ENCODE results near the gene KLHL12. TPM values are rescaled to one million over a fixed set of nuclear protein-coding genes. Genes with fewer than 3 reads are reported as not detected.
"Not testable (repeated sequence)": the region's sequence is repeated elsewhere in the genome, so short reads cannot be mapped to it uniquely, and the experiment has no call there.

KLHL12 gene
- total RNA-seq, 5 donors from 2014 or later (not counting 1 experiment from before 2014, with no cell fraction given), result 18.8 to 22.7 (median 22.0) TPM

DNA sequence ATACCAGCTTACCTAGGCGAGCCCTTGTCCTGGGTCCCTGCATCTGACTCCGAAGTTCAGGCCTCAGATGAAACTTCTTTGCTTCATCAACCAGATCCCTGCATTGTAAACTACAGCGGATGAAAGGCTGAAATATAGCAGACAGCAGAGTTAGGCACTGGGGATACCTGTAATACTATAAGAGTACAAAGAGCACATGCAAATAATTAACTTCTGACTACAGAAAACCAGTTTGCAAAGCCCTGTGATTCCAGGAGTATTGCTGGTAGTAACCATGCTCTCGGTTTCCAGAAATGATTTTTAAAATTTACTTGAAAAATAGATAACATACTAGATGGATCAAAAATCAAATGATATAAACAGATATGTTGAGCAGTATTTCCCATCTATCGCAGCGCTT, 18.0 kb downstream of the KLHL12 start:
- Mint-ChIP-seq H3K9me3 (no peaks in the 10 kb centered on the region), H3K27ac (no peak overlapping the region), H3K27me3 (no peaks in the 10 kb centered on the region), H3K4me1 (no peaks in the 10 kb centered on the region), H3K36me3 (peaks cover 50% of the 10 kb centered on the region), H3K4me3 (no peak overlapping the region)
- POLR2A ChIA-PET, result no interaction called here
- 100% methylated on average over 1 of the region's 6 CpGs for WGBS (ENCODE audit: insufficient coverage)
- Histone ChIP-seq H3K27ac (ENCODE audit: low read length) (no peak overlapping the region), H3K36me3 (ENCODE audit: control insufficient read depth in 2 of 2, extremely low read depth in 1 of 2, insufficient read depth in 1 of 2, low read length in 1 of 2) (peaks cover 6 to 49% of the 10 kb centered on the region in 2 donors), H3K4me3 (ENCODE audit: control insufficient read depth in 1 of 2, extremely low read depth in 1 of 2, low read length in 1 of 2) (no peak overlapping the region), H3K27me3 (replicated peaks in 1 of 2; ENCODE audit: control insufficient read depth in 2 of 2, extremely low read depth in 1 of 2, insufficient read depth in 2 of 2, low read length in 1 of 2) (no peaks in the 10 kb centered on the region), H3K4me1 (ENCODE audit: control insufficient read depth in 1 of 2, extremely low read depth in 1 of 2, insufficient read depth in 2 of 2, low read length in 2 of 2) (no peaks in the 10 kb centered on the region), H3K9me3 (no peaks in the 10 kb centered on the region)
- DNase-seq (no peak), ATAC-seq (replicated peaks in 1 of 4) (no peak)
- CTCF ChIA-PET, result no interaction called here

DNA sequence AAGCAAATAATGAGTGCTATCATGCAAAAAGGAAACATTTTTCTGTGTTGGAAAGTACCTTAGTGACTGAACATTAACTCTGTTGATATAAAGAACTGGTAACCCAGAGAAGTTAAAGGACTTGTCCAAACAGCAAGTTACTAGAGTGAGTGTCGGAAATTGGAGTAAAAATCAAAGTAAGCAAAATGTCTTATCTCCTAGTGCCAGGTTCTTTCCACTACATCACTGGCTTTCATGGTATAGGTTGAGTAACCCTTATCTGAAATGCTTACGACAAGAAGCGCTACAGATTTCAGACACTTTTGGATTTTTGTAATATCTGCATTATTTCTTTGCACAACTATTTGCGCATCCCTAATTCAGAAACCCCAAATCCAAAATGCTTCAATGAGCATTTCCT, 21.7 kb downstream of the KLHL12 start:
- H3K36me3 ChIP-seq (ENCODE audit: control insufficient read depth in 2 of 2, extremely low read depth in 1 of 2, insufficient read depth in 1 of 2, low read length in 1 of 2), result peaks cover 6 to 43% of the 10 kb centered on the region in 2 donors
- H3K4me1 ChIP-seq (ENCODE audit: control insufficient read depth in 1 of 2, extremely low read depth in 1 of 2, insufficient read depth in 2 of 2, low read length in 2 of 2), result no peaks in the 10 kb centered on the region
- H3K9me3 ChIP-seq, result no peaks in the 10 kb centered on the region
- no peak overlapping the region for H3K27ac Mint-ChIP-seq
- POLR2A ChIA-PET, result no interaction called here
- peaks cover 36% of the 10 kb centered on the region for H3K36me3 Mint-ChIP-seq
- DNase-seq, result no peak
- H3K4me3 ChIP-seq (ENCODE audit: control insufficient read depth in 1 of 2, extremely low read depth in 1 of 2, low read length in 1 of 2), result no peak overlapping the region
- H3K9me3 Mint-ChIP-seq, result no peaks in the 10 kb centered on the region
- CTCF ChIA-PET, result no interaction called here
- no peaks in the 10 kb centered on the region for H3K27me3 Mint-ChIP-seq
- H3K27ac ChIP-seq (ENCODE audit: low read length), result no peak overlapping the region
- no peaks in the 10 kb centered on the region for H3K4me1 Mint-ChIP-seq
- no peak for ATAC-seq (replicated peaks in 1 of 4)
- no CpG with 5 or more reads among the region's 4 CpGs for WGBS (ENCODE audit: insufficient coverage)
- H3K4me3 Mint-ChIP-seq, result no peak overlapping the region
- H3K27me3 ChIP-seq (replicated peaks in 1 of 2; ENCODE audit: control insufficient read depth in 2 of 2, extremely low read depth in 1 of 2, insufficient read depth in 2 of 2, low read length in 1 of 2), result no peaks in the 10 kb centered on the region

- WGBS (ENCODE audit: insufficient coverage), result no CpG with 5 or more reads among the region's 5 CpGs
- H3K36me3 Mint-ChIP-seq, result peaks cover 30% of the 10 kb centered on the region
Observed at GRCh38 chr1:202903808-202904207, 23.2 kb downstream of the KLHL12 start.

DNA sequence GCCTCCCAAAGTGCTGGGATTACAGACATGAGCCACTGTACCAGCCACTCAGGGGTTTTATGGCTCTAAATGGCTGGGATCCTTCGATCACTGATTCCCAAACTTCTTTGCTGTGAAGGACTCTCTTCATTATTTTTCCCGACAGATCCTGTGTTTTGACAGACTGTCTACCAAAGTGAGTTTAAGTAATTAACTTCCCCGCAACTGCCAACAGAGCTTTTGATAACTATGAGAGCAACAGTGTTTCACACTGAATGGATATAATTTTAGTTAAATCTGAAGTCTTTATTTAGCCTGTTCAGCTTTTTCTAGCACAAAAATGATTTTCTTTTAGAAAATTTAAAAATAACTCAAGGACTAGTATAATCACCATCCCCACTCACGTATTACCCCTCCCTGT, 25.5 kb downstream of the KLHL12 start:
- no peaks in the 10 kb centered on the region for H3K27me3 ChIP-seq (replicated peaks in 1 of 2; ENCODE audit: control insufficient read depth in 2 of 2, extremely low read depth in 1 of 2, insufficient read depth in 2 of 2, low read length in 1 of 2)
- Mint-ChIP-seq H3K4me3 (no peak overlapping the region), H3K9me3 (no peaks in the 10 kb centered on the region), H3K4me1 (no peaks in the 10 kb centered on the region), H3K27ac (no peak overlapping the region), H3K27me3 (no peaks in the 10 kb centered on the region), H3K36me3 (peaks cover 37% of the 10 kb centered on the region)
- ATAC-seq (replicated peaks in 1 of 4), result no peak
- peaks cover 10 to 47% of the 10 kb centered on the region in 2 donors for H3K36me3 ChIP-seq (ENCODE audit: control insufficient read depth in 2 of 2, extremely low read depth in 1 of 2, insufficient read depth in 1 of 2, low read length in 1 of 2)
- no peak overlapping the region for H3K4me3 ChIP-seq (ENCODE audit: control insufficient read depth in 1 of 2, extremely low read depth in 1 of 2, low read length in 1 of 2)
- ChIA-PET CTCF (interaction anchor here in 1 of 2 donors (0.5 kb wide), 1 partner anchor 436 kb away, joined by 4 read pairs; no protein-coding TSS in a partner anchor), POLR2A (interaction anchor here in 1 of 2 donors (0.7 kb wide), 1 partner anchor 51 kb away, joined by 3 read pairs; no protein-coding TSS in a partner anchor)
- H3K9me3 ChIP-seq, result no peaks in the 10 kb centered on the region
- no peak for DNase-seq
- no peak overlapping the region for H3K27ac ChIP-seq (ENCODE audit: low read length)
- WGBS (ENCODE audit: insufficient coverage), result 93% methylated on average over 2 of the region's 4 CpGs
- no peaks in the 10 kb centered on the region for H3K4me1 ChIP-seq (ENCODE audit: control insufficient read depth in 1 of 2, extremely low read depth in 1 of 2, insufficient read depth in 2 of 2, low read length in 2 of 2)

More at GRCh38 chr1:202903808-202904207, 23.2 kb downstream of the KLHL12 start:
- H3K4me1 Mint-ChIP-seq; H3K27me3 Mint-ChIP-seq; H3K9me3 ChIP-seq; H3K27ac Mint-ChIP-seq; ATAC-seq (replicated peaks in 1 of 4); H3K4me1 ChIP-seq (ENCODE audit: control insufficient read depth in 1 of 2, extremely low read depth in 1 of 2, insufficient read depth in 2 of 2, low read length in 2 of 2); H3K27me3 ChIP-seq (replicated peaks in 1 of 2; ENCODE audit: control insufficient read depth in 2 of 2, extremely low read depth in 1 of 2, insufficient read depth in 2 of 2, low read length in 1 of 2); H3K4me3 ChIP-seq (ENCODE audit: control insufficient read depth in 1 of 2, extremely low read depth in 1 of 2, low read length in 1 of 2); H3K4me3 Mint-ChIP-seq; H3K27ac ChIP-seq (ENCODE audit: low read length); DNase-seq; POLR2A ChIA-PET; CTCF ChIA-PET; H3K9me3 Mint-ChIP-seq: not testable (repeated sequence)
- peaks cover 12 to 40% of the 10 kb centered on the region in 2 donors for H3K36me3 ChIP-seq (ENCODE audit: control insufficient read depth in 2 of 2, extremely low read depth in 1 of 2, insufficient read depth in 1 of 2, low read length in 1 of 2)

DNA sequence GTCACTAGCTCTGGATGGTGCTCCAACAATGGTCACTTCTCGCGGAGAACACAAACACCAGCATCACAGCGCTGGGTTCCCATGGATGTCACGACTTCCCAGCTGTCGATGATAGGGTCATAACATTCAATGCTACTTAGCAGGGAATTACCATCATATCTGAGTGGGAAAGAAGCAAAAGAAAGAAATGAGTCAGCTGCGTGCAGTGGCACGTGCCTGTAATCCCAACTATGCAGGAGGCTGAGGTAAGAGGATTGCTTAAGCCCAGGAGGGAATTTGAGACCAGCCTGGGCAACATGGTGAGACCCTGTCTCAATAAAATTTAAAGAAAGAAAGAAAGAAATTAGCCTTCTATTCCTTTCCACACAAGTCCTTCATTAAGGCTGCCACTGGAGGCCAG, 34.5 kb downstream of the KLHL12 start:
- POLR2A ChIA-PET, result interaction anchor here (0.6 to 1.1 kb wide), 2 partner anchors 107 to 128 kb away, joined by 4 read pairs; no protein-coding TSS in a partner anchor
- Mint-ChIP-seq H3K27me3 (no peaks in the 10 kb centered on the region), H3K4me1 (peaks cover 9 to 19% (median 14%) of the 10 kb centered on the region in 3 donors), H3K9me3 (no peaks in the 10 kb centered on the region), H3K27ac (no peak overlapping the region), H3K4me3 (no peak overlapping the region), H3K36me3 (peaks cover 41% of the 10 kb centered on the region)
- WGBS (ENCODE audit: insufficient coverage), result 100% methylated on average over 3 of the region's 7 CpGs
- Histone ChIP-seq H3K27me3 (replicated peaks in 1 of 2; ENCODE audit: control insufficient read depth in 2 of 2, extremely low read depth in 1 of 2, insufficient read depth in 2 of 2, low read length in 1 of 2) (no peaks in the 10 kb centered on the region), H3K27ac (ENCODE audit: low read length) (no peak overlapping the region), H3K9me3 (no peaks in the 10 kb centered on the region), H3K36me3 (ENCODE audit: control insufficient read depth in 2 of 2, extremely low read depth in 1 of 2, insufficient read depth in 1 of 2, low read length in 1 of 2) (peaks cover 0 to 60% of the 10 kb centered on the region in 2 donors), H3K4me1 (ENCODE audit: control insufficient read depth in 1 of 2, extremely low read depth in 1 of 2, insufficient read depth in 2 of 2, low read length in 2 of 2) (peaks cover 8 to 12% of the 10 kb centered on the region in 2 experiments), H3K4me3 (ENCODE audit: control insufficient read depth in 1 of 2, extremely low read depth in 1 of 2, low read length in 1 of 2) (no peak overlapping the region)
- ATAC-seq (replicated peaks in 1 of 4) (no peak), DNase-seq (no peak)
- CTCF ChIA-PET, result no interaction called here

DNA sequence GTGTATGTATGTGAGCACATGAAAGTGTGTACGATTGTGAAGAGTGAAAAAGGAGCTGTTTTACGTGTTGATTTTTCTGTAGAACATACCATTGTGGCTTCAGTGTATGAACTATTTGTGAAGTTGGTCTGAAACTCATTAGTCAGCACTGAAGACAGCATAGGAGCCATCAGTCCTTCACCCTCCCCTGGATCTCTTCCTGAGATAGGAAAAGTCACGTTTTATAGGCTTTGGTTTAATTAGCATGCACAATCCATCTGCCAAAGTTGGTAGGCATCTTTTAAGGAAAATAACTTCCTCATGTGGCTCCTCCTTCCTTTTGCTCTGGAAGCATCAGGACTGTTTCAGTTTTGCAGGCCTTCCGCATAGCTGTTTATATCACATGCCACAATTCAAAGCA, 36.6 kb downstream of the KLHL12 start:
- CTCF ChIA-PET, result interaction anchor here in 1 of 2 donors (1.0 kb wide), 1 partner anchor 1917 kb away, joined by 3 read pairs; no protein-coding TSS in a partner anchor
- Mint-ChIP-seq H3K36me3 (peaks cover 27% of the 10 kb centered on the region), H3K4me1 (peaks cover 13 to 23% (median 17%) of the 10 kb centered on the region in 3 donors), H3K9me3 (no peaks in the 10 kb centered on the region), H3K27ac (peak overlapping the region in 1 of 2 donors; percentile 43), H3K27me3 (no peaks in the 10 kb centered on the region), H3K4me3 (no peak overlapping the region)
- DNase-seq (no peak), ATAC-seq (replicated peaks in 1 of 4) (no peak)
- peaks cover 0 to 43% of the 10 kb centered on the region in 2 donors for H3K36me3 ChIP-seq (ENCODE audit: control insufficient read depth in 2 of 2, extremely low read depth in 1 of 2, insufficient read depth in 1 of 2, low read length in 1 of 2)
- H3K27ac ChIP-seq (ENCODE audit: low read length), result no peak overlapping the region
- H3K27me3 ChIP-seq (replicated peaks in 1 of 2; ENCODE audit: control insufficient read depth in 2 of 2, extremely low read depth in 1 of 2, insufficient read depth in 2 of 2, low read length in 1 of 2), result no peaks in the 10 kb centered on the region
- no peak overlapping the region for H3K4me3 ChIP-seq (ENCODE audit: control insufficient read depth in 1 of 2, extremely low read depth in 1 of 2, low read length in 1 of 2)
- POLR2A ChIA-PET, result interaction anchor here in 1 of 2 donors (0.6 to 1.0 kb wide), 3 partner anchors 11 to 65 kb away, joined by 3 read pairs; partner anchors contain the start of gene KLHL12
- 100% methylated on average over 1 of the region's 4 CpGs for WGBS (ENCODE audit: insufficient coverage)
- H3K9me3 ChIP-seq, result no peaks in the 10 kb centered on the region
- H3K4me1 ChIP-seq (ENCODE audit: control insufficient read depth in 1 of 2, extremely low read depth in 1 of 2, insufficient read depth in 2 of 2, low read length in 2 of 2), result peaks cover 8 to 19% of the 10 kb centered on the region in 2 experiments
